Stimulated activated naive B cell treated with anti-CD40 and anti-IgM and Interleukin-4, amounts not matched to agents 10 μg/mL and 1 μg/mL and 100 μg/mL, for 72 hours (primary cell): ENCODE results near the gene DCLK1.

Experiments used
- ATAC-seq, 2 donors: fragments of 150-1000 bp; cut with Tn5 transposase; replicated peaks; 2 replicates each; pipeline ENCODE4 v1.10.0; 2021; ENCODE audit warnings: moderate library complexity in 1 of 2
- DNase-seq: peaks from one replicate; pipeline ENCODE4 v3.0.0; 2021
- H3K27ac Mint-ChIP-seq: one replicate; pipeline ENCODE4 v1.8.0; 2022; ENCODE audit warnings: mild to moderate bottlenecking, mixed read lengths
- H3K27me3 Mint-ChIP-seq, 2 donors: one replicate each; pipeline ENCODE4 v1.8.0; 2022; ENCODE audit warnings: mixed read lengths in 2 of 2
- H3K36me3 Mint-ChIP-seq, 2 donors: one replicate each; pipeline ENCODE4 v1.8.0; 2022; ENCODE audit warnings: mixed read lengths in 2 of 2, mild to moderate bottlenecking in 1 of 2
- H3K4me1 Mint-ChIP-seq, 2 donors: one replicate each; pipeline ENCODE4 v1.8.0; 2022; ENCODE audit warnings: mixed read lengths in 2 of 2, mild to moderate bottlenecking in 1 of 2
- H3K4me3 Mint-ChIP-seq, 2 donors: one replicate each; pipeline ENCODE4 v1.8.0; 2022; ENCODE audit warnings: mild to moderate bottlenecking in 2 of 2, mixed read lengths in 2 of 2, moderate library complexity in 1 of 2
- H3K9me3 Mint-ChIP-seq, 2 donors: one replicate each; pipeline ENCODE4 v1.8.0; 2022; ENCODE audit warnings: mixed read lengths in 2 of 2, mild to moderate bottlenecking in 1 of 2

DCLK1 gene

DNA sequence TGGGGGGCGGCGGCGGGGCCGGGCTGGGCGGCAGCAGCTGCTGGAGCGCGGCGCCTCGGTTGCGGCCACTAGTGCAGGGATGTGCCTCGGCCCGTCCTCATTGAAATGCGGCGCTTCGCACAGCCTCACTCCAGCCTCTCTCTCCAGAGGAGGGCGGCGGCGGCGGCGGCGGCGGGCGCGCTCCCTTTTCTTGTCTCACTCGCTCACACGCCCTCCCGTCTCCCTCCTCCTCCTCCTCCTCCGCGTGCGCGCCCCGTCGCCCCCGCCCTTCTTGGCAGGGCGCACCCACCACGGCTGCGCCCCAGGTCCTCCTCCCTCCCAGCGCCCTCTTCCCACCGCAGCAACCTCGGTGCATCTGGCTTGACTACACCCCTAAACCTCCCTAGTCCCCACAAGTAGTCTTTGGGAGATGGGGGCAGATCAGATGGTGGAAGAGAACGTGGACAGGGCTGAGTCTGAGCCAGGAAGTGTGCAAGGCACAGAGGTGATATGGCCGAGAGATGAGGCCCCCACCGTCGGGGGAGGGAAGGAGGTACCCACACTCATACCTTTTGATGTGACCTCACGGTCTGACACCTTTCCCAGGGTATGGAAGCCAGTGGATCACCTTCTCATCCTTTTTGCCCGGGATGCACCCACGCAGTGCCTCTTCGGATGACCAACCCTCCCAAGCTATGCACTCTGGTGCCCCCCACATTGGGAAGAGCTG, at the start of gene DCLK1:
DCLK1 (minus strand) TSS at position 161 of the 709 bp plus-strand sequence.
- H3K4me1 Mint-ChIP-seq, result peaks cover 0 to 5% of the 10 kb centered on the region in 2 donors
- ATAC-seq (no peak), DNase-seq (no peak)
- no peaks in the 10 kb centered on the region for H3K36me3 Mint-ChIP-seq
- H3K9me3 Mint-ChIP-seq, result peaks cover 0 to 5% of the 10 kb centered on the region in 2 donors
- peaks cover 19 to 76% of the 10 kb centered on the region in 2 donors for H3K27me3 Mint-ChIP-seq
- no peak within 1 kb of the TSS for H3K4me3 Mint-ChIP-seq
- H3K27ac Mint-ChIP-seq, result no peak within 1 kb of the TSS

DNA sequence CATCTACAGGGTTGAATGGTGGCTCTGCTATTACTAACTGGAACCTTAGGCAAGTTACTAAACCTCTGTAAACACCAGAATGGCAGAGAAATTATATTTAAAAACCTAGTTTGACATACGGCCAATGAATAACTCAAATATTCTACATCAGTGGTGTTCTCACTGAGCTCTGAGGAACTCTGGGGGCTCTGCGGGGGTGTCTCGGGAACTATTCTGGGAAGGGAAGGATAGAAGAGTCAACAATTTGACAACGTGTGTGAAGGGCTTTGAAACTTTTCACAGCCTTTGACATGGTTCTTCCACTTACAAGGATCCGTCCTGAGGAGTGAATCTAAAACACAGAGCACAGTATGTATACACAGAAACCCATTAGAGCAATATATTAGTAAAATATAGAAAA, 44.4 kb upstream of the DCLK1 start:
- H3K4me1 Mint-ChIP-seq, result no peaks in the 10 kb centered on the region
- no peaks in the 10 kb centered on the region for H3K9me3 Mint-ChIP-seq
- no peak overlapping the region for H3K27ac Mint-ChIP-seq
- ATAC-seq (no peak), DNase-seq (no peak)
- H3K4me3 Mint-ChIP-seq, result no peak overlapping the region
- no peaks in the 10 kb centered on the region for H3K27me3 Mint-ChIP-seq
- no peaks in the 10 kb centered on the region for H3K36me3 Mint-ChIP-seq

DNA sequence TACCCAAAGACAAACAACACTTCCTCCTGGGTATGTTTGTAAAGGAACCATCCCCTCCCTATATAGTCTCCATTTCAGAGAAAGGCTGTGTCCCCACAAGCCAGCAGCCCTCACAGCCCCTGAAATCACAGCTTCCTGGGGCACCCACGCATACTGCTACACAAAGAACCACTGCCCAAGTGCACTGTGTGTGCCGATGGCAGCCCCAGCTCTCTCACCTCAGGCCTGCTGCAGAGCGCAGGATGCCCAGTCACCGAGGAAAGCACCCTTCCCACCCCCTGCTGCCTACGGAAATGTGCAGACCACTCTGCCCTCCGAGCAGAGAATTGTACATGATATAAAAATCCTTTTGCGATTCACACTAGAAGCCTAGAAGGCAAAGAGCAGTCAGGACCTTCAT, 43.7 kb upstream of the DCLK1 start:
- H3K27ac Mint-ChIP-seq, result no peak overlapping the region
- DNase-seq (no peak), ATAC-seq (no peak)
- no peaks in the 10 kb centered on the region for H3K9me3 Mint-ChIP-seq
- no peaks in the 10 kb centered on the region for H3K36me3 Mint-ChIP-seq
- H3K27me3 Mint-ChIP-seq, result no peaks in the 10 kb centered on the region
- H3K4me1 Mint-ChIP-seq, result no peaks in the 10 kb centered on the region
- no peak overlapping the region for H3K4me3 Mint-ChIP-seq

DNA sequence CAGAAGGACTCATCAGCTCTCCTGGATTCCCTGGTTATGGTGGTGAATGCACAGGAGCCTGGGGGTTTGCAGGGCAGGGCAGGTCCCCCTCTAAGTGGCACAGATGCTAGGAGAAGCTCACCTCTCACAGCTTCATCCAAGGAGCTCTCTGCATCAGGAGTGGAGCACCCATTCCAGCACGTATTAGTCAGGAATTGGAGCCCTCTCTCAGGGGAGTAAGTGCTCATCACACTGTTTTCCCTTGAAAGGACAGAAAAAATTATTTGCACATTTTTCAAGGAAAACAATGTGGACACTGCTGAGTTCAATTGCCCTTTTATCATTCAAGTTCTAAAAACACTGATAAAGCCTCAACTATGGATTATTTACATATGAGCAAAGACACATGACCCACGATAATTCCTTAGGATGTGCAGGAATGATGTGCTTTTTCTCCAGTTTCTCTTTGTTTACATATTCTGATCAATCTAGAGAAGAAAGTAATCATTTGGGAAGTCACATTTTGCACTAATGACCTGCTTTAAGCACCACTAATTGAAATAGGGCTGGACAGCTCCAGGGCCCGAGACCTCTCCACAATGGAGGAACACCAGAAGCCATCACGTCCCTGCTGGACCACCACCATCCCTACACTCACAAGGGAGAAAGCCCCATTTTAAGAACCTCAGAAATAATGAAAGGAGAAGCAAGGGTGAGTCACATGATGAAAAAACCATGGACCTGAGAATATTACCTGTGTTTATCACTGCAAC, 42.6 kb upstream of the DCLK1 start:
- H3K36me3 Mint-ChIP-seq, result no peaks in the 10 kb centered on the region
- ATAC-seq, result no peak
- no peak overlapping the region for H3K27ac Mint-ChIP-seq
- DNase-seq, result no peak
- no peaks in the 10 kb centered on the region for H3K9me3 Mint-ChIP-seq
- H3K4me3 Mint-ChIP-seq, result no peak overlapping the region
- H3K4me1 Mint-ChIP-seq, result no peaks in the 10 kb centered on the region
- no peaks in the 10 kb centered on the region for H3K27me3 Mint-ChIP-seq

DNA sequence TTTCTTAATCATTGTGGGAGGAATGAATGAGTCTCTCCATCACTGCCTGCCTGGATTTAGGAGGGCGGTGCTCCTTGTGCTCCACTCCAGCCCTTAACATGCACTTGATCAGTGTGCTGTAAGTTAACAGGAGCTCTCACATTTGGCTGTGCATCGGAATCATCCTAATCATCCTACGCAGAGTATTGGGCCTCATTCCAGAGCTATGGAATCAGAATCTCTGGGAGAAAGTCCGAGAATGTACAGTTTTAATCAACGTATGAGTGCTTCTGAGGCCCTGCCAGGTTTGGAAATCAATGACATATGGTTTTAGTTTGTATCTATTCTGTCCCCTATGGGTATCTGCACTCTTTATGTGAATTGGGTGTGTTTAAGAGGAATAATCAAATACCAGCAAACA, 34.9 kb upstream of the DCLK1 start:
- H3K27me3 Mint-ChIP-seq, result no peaks in the 10 kb centered on the region
- H3K27ac Mint-ChIP-seq, result no peak overlapping the region
- no peaks in the 10 kb centered on the region for H3K36me3 Mint-ChIP-seq
- DNase-seq (no peak), ATAC-seq (no peak)
- H3K4me1 Mint-ChIP-seq, result no peaks in the 10 kb centered on the region
- no peak overlapping the region for H3K4me3 Mint-ChIP-seq
- H3K9me3 Mint-ChIP-seq, result no peaks in the 10 kb centered on the region

DNA sequence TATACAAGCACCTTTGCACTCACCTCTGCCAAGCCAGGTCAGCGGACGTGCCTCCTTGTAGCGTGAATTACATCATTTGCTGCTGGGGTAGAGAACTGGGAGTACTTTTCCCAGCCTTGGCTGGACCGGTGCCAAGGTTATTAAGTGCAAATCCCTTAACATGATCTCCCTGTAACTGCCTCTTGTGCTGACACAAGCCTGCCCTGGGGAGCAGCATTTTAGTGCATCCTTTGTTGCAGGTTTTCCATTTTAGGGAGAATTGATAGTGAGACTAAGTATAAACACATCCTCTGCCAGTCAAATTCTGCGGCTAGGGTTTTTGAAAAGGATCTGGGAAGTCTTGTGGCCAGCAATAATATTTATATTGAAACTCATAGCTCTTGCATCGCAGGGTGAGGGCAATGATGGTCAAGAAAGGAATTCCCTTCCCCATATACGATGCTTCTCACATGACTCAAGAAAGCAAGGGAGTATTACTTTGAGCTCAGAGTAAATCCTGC, 32.7 kb upstream of the DCLK1 start:
- Mint-ChIP-seq H3K9me3 (peaks cover 3 to 6% of the 10 kb centered on the region in 2 donors), H3K27ac (no peak overlapping the region), H3K4me3 (no peak overlapping the region), H3K27me3 (no peaks in the 10 kb centered on the region), H3K36me3 (no peaks in the 10 kb centered on the region), H3K4me1 (no peaks in the 10 kb centered on the region)
- no peak for ATAC-seq
- no peak for DNase-seq

DNA sequence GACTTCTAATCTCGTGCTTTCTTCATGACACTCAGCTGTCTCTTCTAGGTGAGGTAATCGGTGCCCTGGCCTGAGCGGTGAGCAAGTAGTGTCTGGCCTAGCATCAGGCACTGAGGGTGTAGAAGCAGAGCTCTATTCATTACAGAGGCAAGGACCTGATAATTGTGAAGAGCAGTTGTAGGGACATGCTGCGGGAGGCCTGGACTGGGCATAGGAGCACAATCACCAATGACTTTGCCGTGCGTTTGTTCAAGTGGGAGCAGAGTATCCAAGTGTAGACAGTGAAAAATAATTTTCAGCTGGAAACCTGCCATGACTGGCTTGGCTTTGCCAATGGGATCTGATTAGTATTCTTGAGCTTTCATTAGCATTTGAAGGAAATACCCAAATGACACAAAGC, 32.1 kb upstream of the DCLK1 start:
- H3K27ac Mint-ChIP-seq, result no peak overlapping the region
- no peaks in the 10 kb centered on the region for H3K4me1 Mint-ChIP-seq
- no peak for ATAC-seq
- H3K9me3 Mint-ChIP-seq, result peaks cover 3 to 6% of the 10 kb centered on the region in 2 donors
- no peak for DNase-seq
- no peaks in the 10 kb centered on the region for H3K36me3 Mint-ChIP-seq
- no peaks in the 10 kb centered on the region for H3K27me3 Mint-ChIP-seq
- no peak overlapping the region for H3K4me3 Mint-ChIP-seq

DNA sequence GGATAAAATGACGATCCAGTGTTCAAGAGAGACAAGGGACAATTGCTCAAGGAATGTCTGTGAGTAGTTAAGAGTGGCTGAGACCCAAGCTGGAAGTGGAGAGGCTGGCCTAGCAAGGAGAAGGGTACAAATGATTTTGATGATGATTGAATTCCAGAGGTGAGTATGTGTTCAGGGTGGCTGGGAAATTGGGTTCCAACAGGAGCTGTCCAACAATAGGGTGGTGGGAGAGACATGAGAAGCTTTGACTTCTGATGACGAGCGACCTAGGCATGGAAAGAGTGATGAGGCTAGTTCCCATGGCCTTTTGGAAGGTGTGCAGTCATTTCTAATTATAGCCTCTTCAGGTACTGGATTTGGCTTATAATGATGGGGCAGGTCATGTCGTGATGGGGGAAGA, 29.1 kb upstream of the DCLK1 start:
- H3K4me3 Mint-ChIP-seq, result no peak overlapping the region
- no peak for DNase-seq
- ATAC-seq, result no peak
- peaks cover under 1 to 7% of the 10 kb centered on the region in 2 donors for H3K27me3 Mint-ChIP-seq
- peaks cover 6% of the 10 kb centered on the region in 2 donors for H3K9me3 Mint-ChIP-seq
- H3K36me3 Mint-ChIP-seq, result no peaks in the 10 kb centered on the region
- H3K27ac Mint-ChIP-seq, result no peak overlapping the region
- no peaks in the 10 kb centered on the region for H3K4me1 Mint-ChIP-seq

DNA sequence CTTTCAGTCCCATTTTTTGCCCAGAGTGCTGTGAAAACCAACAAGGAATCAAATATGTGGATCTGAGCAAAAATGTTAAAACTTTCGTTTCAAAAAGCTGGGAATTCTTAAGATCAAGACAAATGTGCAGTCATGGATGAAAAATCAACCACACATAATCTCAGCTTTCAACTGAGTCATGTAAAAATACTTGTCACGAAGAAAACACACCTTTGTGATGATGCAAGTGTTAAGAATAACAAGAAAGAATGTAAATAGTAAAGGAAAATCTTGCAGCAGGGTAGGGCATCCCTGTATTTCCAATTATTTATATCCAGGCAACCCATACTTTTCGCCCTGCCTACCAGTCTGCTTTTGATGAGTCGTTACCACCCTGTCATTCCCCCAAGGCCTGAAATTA, 27.4 kb upstream of the DCLK1 start:
- no peaks in the 10 kb centered on the region for H3K4me1 Mint-ChIP-seq
- no peak for DNase-seq
- no peaks in the 10 kb centered on the region for H3K36me3 Mint-ChIP-seq

DNA sequence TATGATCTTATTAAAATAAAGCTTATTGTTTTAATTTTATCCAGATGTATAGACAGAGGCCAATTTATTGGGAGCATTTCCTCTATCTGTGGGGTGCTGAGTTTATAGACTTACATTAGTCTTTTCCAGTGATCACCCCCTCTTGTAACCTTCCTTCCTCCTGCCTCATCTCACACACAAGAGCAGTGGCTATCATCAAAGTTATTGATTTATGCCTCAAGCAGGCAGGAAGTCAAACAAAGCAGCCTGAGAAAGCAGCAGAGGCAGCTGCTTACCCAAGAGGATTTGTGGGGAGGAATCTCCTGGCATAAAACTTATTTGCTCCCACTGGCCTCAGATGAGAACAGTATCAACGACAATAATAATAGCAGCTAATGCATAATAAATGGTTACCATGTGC, 26.3 kb upstream of the DCLK1 start:
- no peak overlapping the region for H3K27ac Mint-ChIP-seq
- H3K9me3 Mint-ChIP-seq, result peaks cover 6% of the 10 kb centered on the region in 2 donors
- H3K4me3 Mint-ChIP-seq, result no peak overlapping the region
- DNase-seq (no peak), ATAC-seq (no peak)
- H3K4me1 Mint-ChIP-seq, result no peaks in the 10 kb centered on the region
- no peaks in the 10 kb centered on the region for H3K36me3 Mint-ChIP-seq
- H3K27me3 Mint-ChIP-seq, result peaks cover 4 to 22% of the 10 kb centered on the region in 2 donors

More for the DNA sequence above, 27.4 kb upstream of the DCLK1 start:
- no peak overlapping the region for H3K27ac Mint-ChIP-seq
- peaks cover 4 to 18% of the 10 kb centered on the region in 2 donors for H3K27me3 Mint-ChIP-seq
- H3K4me3 Mint-ChIP-seq, result no peak overlapping the region
- H3K9me3 Mint-ChIP-seq, result peaks cover 6% of the 10 kb centered on the region in 2 donors
- no peak for ATAC-seq

DNA sequence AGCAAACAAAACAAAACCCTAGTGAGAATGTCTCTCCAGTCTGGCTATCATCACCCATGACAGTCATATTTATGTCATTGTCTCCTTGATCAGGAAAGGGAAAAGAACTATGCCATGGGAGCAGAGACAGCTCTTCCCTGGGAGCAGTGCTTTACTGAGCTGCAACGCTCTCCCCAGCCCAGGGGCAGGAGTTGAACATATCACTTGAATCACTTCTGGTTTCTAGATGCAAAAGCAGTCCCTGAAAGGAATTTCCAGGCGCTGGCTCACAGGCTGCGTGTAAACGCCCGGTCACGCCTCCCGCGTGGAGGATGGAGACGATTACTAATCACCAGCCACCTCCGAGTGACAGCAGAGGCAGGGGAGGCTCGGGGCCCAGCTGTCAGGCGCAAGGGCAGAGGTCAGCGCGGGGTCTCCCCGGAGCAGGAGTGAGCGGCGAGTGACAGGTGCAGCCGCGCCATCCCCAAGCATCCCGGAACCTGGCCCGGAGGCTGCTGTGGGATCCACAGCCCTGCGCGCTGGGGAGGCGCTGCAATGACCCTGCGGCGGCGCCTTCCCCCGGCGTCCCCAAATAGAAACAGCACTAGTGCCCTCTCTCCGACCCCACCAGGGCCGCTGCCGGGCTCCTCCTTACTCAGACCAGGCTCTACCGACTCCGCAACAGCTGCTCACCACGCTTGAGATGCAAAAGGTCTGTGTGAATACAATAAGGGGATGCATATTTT, 23.5 kb upstream of the DCLK1 start:
- H3K4me3 Mint-ChIP-seq, result no peak overlapping the region
- H3K27ac Mint-ChIP-seq, result no peak overlapping the region
- DNase-seq, result no peak
- H3K27me3 Mint-ChIP-seq, result peaks cover 4 to 22% of the 10 kb centered on the region in 2 donors
- H3K4me1 Mint-ChIP-seq, result no peaks in the 10 kb centered on the region
- ATAC-seq, result no peak
- peaks cover 3 to 11% of the 10 kb centered on the region in 2 donors for H3K9me3 Mint-ChIP-seq
- H3K36me3 Mint-ChIP-seq, result no peaks in the 10 kb centered on the region

DNA sequence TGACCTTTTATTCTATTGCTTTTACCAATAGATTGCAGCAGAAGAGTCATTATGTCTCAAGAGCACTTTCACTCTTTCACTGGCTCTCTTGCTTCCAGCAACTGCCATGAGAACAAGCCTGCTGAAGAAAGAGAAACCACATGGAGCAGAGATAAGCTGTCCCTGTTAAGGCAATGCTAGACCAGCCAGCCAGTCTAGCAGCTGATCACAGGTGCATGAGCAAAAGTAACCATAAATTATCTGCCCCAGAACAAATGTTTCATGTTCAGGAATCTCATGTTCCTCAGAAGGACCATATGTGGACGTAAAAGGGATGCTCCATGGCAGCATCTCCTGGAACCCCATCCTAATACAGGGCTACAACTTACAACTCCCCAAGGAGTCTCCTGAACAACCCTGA, 20.4 kb upstream of the DCLK1 start:
- H3K4me1 Mint-ChIP-seq, result no peaks in the 10 kb centered on the region
- ATAC-seq (no peak), DNase-seq (no peak)
- H3K27me3 Mint-ChIP-seq, result peaks cover 4 to 22% of the 10 kb centered on the region in 2 donors
- peaks cover 6 to 12% of the 10 kb centered on the region in 2 donors for H3K9me3 Mint-ChIP-seq
- no peaks in the 10 kb centered on the region for H3K36me3 Mint-ChIP-seq
- no peak overlapping the region for H3K4me3 Mint-ChIP-seq
- no peak overlapping the region for H3K27ac Mint-ChIP-seq

DNA sequence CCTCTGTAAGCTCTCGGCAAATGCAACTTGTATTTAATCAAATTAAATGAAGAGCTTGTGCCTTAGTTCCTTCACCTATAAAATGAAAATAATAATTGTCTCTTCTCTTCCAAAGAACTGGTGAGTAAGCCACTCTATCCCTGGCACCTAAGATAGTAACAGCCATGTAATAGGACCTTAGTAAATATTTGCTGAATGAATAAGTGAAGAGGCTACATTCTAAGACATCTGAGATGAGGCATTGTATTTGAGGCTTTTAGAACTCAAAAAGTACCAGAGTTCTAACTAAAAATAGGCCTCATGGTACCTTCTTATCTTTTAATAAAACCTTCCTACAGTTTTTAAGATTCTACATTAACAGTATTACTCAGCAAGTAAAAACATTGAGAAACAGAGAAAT, 17.3 kb upstream of the DCLK1 start:
- peaks cover 0 to 2% of the 10 kb centered on the region in 2 donors for H3K27me3 Mint-ChIP-seq
- DNase-seq, result no peak
- H3K36me3 Mint-ChIP-seq, result no peaks in the 10 kb centered on the region
- peaks cover 6 to 9% of the 10 kb centered on the region in 2 donors for H3K9me3 Mint-ChIP-seq
- no peak overlapping the region for H3K4me3 Mint-ChIP-seq
- no peaks in the 10 kb centered on the region for H3K4me1 Mint-ChIP-seq
- H3K27ac Mint-ChIP-seq, result no peak overlapping the region
- ATAC-seq, result no peak

DNA sequence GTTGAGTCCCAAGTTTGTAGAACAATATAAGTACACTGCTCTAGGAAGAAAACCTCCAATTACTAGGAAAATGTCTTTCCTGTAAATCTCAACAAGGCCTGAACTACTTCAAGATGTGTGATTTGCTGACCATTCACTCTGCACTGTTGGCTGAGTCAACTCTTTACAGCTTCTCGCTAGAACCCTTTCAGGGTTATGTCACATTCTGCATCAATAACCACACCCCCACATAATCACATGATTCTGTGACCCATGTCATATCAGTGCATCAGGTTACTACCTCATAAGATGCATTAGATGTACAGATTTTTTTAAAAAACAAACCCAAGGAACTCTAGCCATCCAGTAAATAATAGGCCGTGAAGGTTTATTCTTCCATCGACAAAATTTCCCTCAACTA, 16.1 kb upstream of the DCLK1 start:
- no peak overlapping the region for H3K4me3 Mint-ChIP-seq
- peaks cover 6 to 9% of the 10 kb centered on the region in 2 donors for H3K9me3 Mint-ChIP-seq
- H3K4me1 Mint-ChIP-seq, result no peaks in the 10 kb centered on the region
- no peak overlapping the region for H3K27ac Mint-ChIP-seq
- no peaks in the 10 kb centered on the region for H3K36me3 Mint-ChIP-seq
- H3K27me3 Mint-ChIP-seq, result no peaks in the 10 kb centered on the region
- DNase-seq (no peak), ATAC-seq (no peak)
